ENCODE measurements around the gene HPSE.

Gene HPSE

GRCh38 chr4:83258461-83258860 lies 76.2 kb downstream of the HPSE start:
- Histone ChIP-seq H3K4me3 (ENCODE audit: low read length) (no peak overlapping the region), H3K9ac (ENCODE audit: low read depth, low read length) (no peak overlapping the region), H3K4me1 (ENCODE audit: insufficient read depth, low read length) (no peaks in the 10 kb centered on the region; the same call in 1 of the 2 replicates), H3K27ac (ENCODE audit: low read length) (no peak overlapping the region), H3K36me3 (ENCODE audit: insufficient read depth, low read depth, low read length) (peaks cover 13% of the 10 kb centered on the region; the same call in 1 of the 2 replicates), H3K27me3 (ENCODE audit: insufficient read depth, low read length) (no peaks in the 10 kb centered on the region), H3K9me3 (ENCODE audit: insufficient read depth, low read depth, low read length) (no peaks in the 10 kb centered on the region)

- no peak overlapping the region for H3K9ac ChIP-seq (ENCODE audit: low read depth, low read length)
- H3K27ac ChIP-seq (ENCODE audit: low read length), result no peak overlapping the region
- no peaks in the 10 kb centered on the region; the same call in 1 of the 2 replicates for H3K4me1 ChIP-seq (ENCODE audit: insufficient read depth, low read length)
- H3K27me3 ChIP-seq (ENCODE audit: insufficient read depth, low read length), result no peaks in the 10 kb centered on the region
- no peak overlapping the region for H3K4me3 ChIP-seq (ENCODE audit: low read length)
- H3K36me3 ChIP-seq (ENCODE audit: insufficient read depth, low read depth, low read length), result peaks cover 7% of the 10 kb centered on the region; the same call in 1 of the 2 replicates
- H3K9me3 ChIP-seq (ENCODE audit: insufficient read depth, low read depth, low read length), result no peaks in the 10 kb centered on the region
These were observed 76.8 kb downstream of the HPSE start for GRCh38 chr4:83257811-83258210.

GRCh38 chr4:83255584-83255983 lies 79.1 kb downstream of the HPSE start:
- H3K4me3 ChIP-seq (ENCODE audit: low read length), result no peak overlapping the region
- no peaks in the 10 kb centered on the region for H3K9me3 ChIP-seq (ENCODE audit: insufficient read depth, low read depth, low read length)
- no peaks in the 10 kb centered on the region for H3K27me3 ChIP-seq (ENCODE audit: insufficient read depth, low read length)
- no peak overlapping the region for H3K27ac ChIP-seq (ENCODE audit: low read length)
- peaks cover 2% of the 10 kb centered on the region; the same call in 1 of the 2 replicates for H3K4me1 ChIP-seq (ENCODE audit: insufficient read depth, low read length)
- no peaks in the 10 kb centered on the region for H3K36me3 ChIP-seq (ENCODE audit: insufficient read depth, low read depth, low read length)
- no peak overlapping the region for H3K9ac ChIP-seq (ENCODE audit: low read depth, low read length)

DNA sequence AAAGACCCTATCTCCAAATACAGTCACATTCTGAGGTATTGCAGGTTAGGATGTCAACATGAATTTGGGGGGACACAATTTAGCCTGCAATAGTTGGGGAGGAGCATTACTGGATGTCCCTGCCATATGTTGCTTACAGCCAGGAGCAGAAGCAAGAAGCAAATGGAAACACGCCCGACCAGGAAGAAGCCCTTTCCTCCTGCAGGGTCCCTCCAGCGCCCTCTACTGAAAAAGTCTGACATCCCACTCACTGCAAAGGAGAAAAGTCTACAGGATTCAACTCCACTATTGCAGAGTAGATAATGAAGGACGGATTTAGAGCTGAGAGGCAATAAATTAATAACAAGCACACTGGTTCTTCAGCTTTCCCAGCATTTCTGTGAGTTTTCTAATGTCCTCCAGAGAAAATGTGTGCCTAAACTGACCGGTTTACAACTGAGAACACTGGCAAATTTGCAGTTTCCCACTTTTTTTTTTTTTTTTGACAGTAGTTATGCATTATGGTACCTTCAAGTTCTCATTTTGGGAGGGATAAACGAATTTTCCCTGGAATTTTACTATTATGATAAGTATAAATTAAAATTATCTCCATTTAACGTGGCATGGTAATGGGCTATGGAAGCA lies 81.8 kb downstream of the HPSE start:
- H3K9me3 ChIP-seq (ENCODE audit: insufficient read depth, low read depth, low read length), result no peaks in the 10 kb centered on the region
- H3K36me3 ChIP-seq (ENCODE audit: insufficient read depth, low read depth, low read length), result no peaks in the 10 kb centered on the region
- no peak overlapping the region for H3K9ac ChIP-seq (ENCODE audit: low read depth, low read length)
- H3K27me3 ChIP-seq (ENCODE audit: insufficient read depth, low read length), result no peaks in the 10 kb centered on the region
- H3K4me3 ChIP-seq (ENCODE audit: low read length), result no peak overlapping the region
- H3K27ac ChIP-seq (ENCODE audit: low read length), result no peak overlapping the region
- peaks cover 2% of the 10 kb centered on the region; the same call in 1 of the 2 replicates for H3K4me1 ChIP-seq (ENCODE audit: insufficient read depth, low read length)

DNA sequence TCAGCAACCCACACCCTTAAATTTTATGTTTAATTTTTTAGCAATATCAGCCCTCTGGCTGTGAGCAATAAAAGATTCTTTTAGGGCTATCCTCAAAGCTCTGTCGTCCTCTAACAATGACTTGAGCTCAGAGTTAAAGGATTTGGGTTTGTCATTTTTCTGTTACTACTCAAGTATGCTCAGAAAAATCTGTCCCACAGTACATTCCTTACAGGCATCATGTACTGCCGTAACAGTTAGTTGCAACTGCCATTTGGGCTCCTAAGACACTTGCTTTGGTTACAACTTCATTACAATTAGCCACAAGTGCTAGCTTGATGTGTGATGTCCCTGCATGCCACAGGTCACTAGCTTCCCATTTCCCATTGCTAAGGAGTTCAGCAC lies 83.2 kb downstream of the HPSE start:
- H3K36me3 ChIP-seq (ENCODE audit: insufficient read depth, low read depth, low read length), result no peaks in the 10 kb centered on the region
- no peaks in the 10 kb centered on the region for H3K9me3 ChIP-seq (ENCODE audit: insufficient read depth, low read depth, low read length)
- peaks cover 2% of the 10 kb centered on the region; the same call in 1 of the 2 replicates for H3K4me1 ChIP-seq (ENCODE audit: insufficient read depth, low read length)
- no peak overlapping the region for H3K27ac ChIP-seq (ENCODE audit: low read length)
- H3K9ac ChIP-seq (ENCODE audit: low read depth, low read length), result no peak overlapping the region
- H3K4me3 ChIP-seq (ENCODE audit: low read length), result no peak overlapping the region
- no peaks in the 10 kb centered on the region for H3K27me3 ChIP-seq (ENCODE audit: insufficient read depth, low read length)

GRCh38 chr4:83250687-83251446 lies 83.8 kb downstream of the HPSE start:
- no peaks in the 10 kb centered on the region for H3K27me3 ChIP-seq (ENCODE audit: insufficient read depth, low read length)
- H3K9me3 ChIP-seq (ENCODE audit: insufficient read depth, low read depth, low read length), result no peaks in the 10 kb centered on the region
- H3K4me3 ChIP-seq (ENCODE audit: low read length), result no peak overlapping the region
- peaks cover 2% of the 10 kb centered on the region; the same call in 1 of the 2 replicates for H3K4me1 ChIP-seq (ENCODE audit: insufficient read depth, low read length)
- H3K27ac ChIP-seq (ENCODE audit: low read length), result no peak overlapping the region
- no peak overlapping the region for H3K9ac ChIP-seq (ENCODE audit: low read depth, low read length)
- H3K36me3 ChIP-seq (ENCODE audit: insufficient read depth, low read depth, low read length), result no peaks in the 10 kb centered on the region

- Histone ChIP-seq H3K9me3 (ENCODE audit: insufficient read depth, low read depth, low read length) (no peaks in the 10 kb centered on the region), H3K4me3 (ENCODE audit: low read length) (no peak overlapping the region), H3K27ac (ENCODE audit: low read length) (no peak overlapping the region), H3K27me3 (ENCODE audit: insufficient read depth, low read length) (no peaks in the 10 kb centered on the region), H3K36me3 (ENCODE audit: insufficient read depth, low read depth, low read length) (no peaks in the 10 kb centered on the region), H3K4me1 (ENCODE audit: insufficient read depth, low read length) (0 out of 2 replicates have a peak, but pooled peaks cover 2% of the 10 kb centered on the region), H3K9ac (ENCODE audit: low read depth, low read length) (no peak overlapping the region)
These were observed 86.2 kb downstream of the HPSE start for GRCh38 chr4:83248486-83248885.

DNA sequence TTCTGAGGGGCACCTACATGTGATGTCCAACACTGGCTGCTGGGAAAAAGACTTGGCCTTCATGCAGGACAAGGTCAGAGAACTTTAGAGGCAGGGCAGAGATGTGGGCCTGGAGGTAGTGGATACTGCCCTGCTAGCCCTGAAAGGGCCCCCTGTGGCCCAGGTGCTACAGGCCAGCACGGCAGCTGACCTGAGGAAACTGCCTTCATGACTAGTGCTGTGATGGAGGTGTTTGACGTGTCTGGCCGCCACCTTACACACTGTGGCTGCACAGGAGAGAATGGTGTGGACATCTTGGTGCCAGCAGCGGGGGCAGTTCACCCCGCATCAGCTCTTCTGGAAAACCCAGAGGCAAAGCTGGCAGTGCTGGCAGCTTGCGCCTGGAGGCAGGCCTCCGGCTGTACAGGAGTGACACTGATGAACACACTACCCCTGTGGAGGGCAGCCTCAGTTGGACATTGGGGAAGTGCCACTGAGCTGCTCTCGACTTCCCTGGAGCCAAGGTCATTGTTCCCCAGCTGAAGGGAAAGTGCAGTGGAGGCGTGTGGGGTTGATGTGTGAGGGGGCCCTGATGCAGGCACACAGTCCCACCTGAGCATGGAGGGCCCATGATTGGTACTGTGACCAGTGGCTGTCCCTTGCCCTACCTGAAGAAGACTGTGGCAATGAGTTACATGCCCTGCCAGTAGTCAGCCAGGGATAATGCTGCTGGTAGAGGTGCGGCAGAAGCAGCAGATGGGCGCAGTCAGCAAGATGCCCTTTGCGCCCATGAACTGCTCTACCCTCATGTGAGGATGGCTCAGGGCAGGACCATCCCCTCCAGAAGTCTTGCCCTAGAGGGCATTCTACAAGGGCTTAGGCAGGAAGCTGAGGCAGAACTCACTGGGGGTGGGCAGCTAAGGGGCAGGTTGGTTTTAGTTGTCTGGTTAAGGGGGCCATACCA lies 87.0 kb downstream of the HPSE start:
- Histone ChIP-seq H3K9me3 (ENCODE audit: insufficient read depth, low read depth, low read length) (no peaks in the 10 kb centered on the region), H3K4me1 (ENCODE audit: insufficient read depth, low read length) (0 out of 2 replicates have a peak, but pooled peaks cover 2% of the 10 kb centered on the region), H3K9ac (ENCODE audit: low read depth, low read length) (no peak overlapping the region), H3K27me3 (ENCODE audit: insufficient read depth, low read length) (no peaks in the 10 kb centered on the region), H3K4me3 (ENCODE audit: low read length) (no peak overlapping the region), H3K36me3 (ENCODE audit: insufficient read depth, low read depth, low read length) (no peaks in the 10 kb centered on the region), H3K27ac (ENCODE audit: low read length) (no peak overlapping the region)

Measured in iPS-20b (cell line).